Mucosa of descending colon (tissue), 3 donors: Measurements from ENCODE around the gene SH3BP2. TPM values are rescaled to one million over a fixed set of nuclear protein-coding genes. Genes with fewer than 3 reads are reported as not detected.
A peak's percentile ranks its signal among the peaks of the same experiment; 100 is the strongest.

ENCODE experiments used
- ATAC-seq: fragments of 200-7000 bp; cut with Tn5 transposase; one replicate; pipeline ENCODE4 v1.9.1; 2020; ENCODE audit warnings: mild to moderate bottlenecking, moderate library complexity
- DNase-seq, 3 donors: peaks; one replicate each; pipeline ENCODE4 v3.0.0-alpha.2; 2020
- H3K36me3 ChIP-seq: fragments of 200-600 bp; one replicate; pipeline ENCODE4 v1.8.0; 2021; ENCODE audit warnings: low read depth, mild to moderate bottlenecking
- H3K4me1 ChIP-seq: fragments of 200-600 bp; one replicate; pipeline ENCODE4 v1.8.0; 2021; ENCODE audit warnings: low read depth, mild to moderate bottlenecking
- H3K4me3 ChIP-seq: fragments of 200-600 bp; one replicate; pipeline ENCODE4 v1.8.0; 2021; ENCODE audit warnings: mild to moderate bottlenecking
- H3K9me3 ChIP-seq: fragments of 200-600 bp; one replicate; pipeline ENCODE4 v1.8.0; 2021; ENCODE audit warnings: mild to moderate bottlenecking
- CTCF ChIP-seq: fragments of 200-600 bp; IDR thresholded peaks from one replicate; pipeline ENCODE4 v1.8.0; 2022; ENCODE audit warnings: antibody characterized with exemption, mild to moderate bottlenecking
- intact Hi-C, 2 donors: fragments of 100-400 bp; cut with DNase I in 1 of 2; cut with micrococcal nuclease in 1 of 2; formaldehyde crosslinking; loops; one replicate each; pipeline versions ENCODE4 v1.11.0 to v1.11.1; 2022; cut with DNase I, micrococcal nuclease
- total RNA-seq, 3 donors: library from RNA; stranded (reverse); fragmentation: NEBNext Ultra II Directional in 2 of 3; extraction: Animal tissue kit (Norgen Biotek cat#: 25700) in 2 of 3; gene quantifications; one replicate each; pipeline versions ENCODE4 v1.2.1 to v1.2.4, GENCODE V29; 2021 to 2023
- donor health status: DM: no; HTN: no; CAD: no; lungs with moderate emphysema.
- donor health status: DM: no; HTN: no; CAD: no.
- donor health status: DM: no; HTN: yes; CAD: no.

SH3BP2 gene
- total RNA-seq, 3 donors from 2014 or later, result 48.1 to 75.3 (median 73.0) TPM

GRCh38 chr4:2866160-2866861, 73.4 kb downstream of the SH3BP2 start:
- no peak for ATAC-seq
- intact Hi-C loops, result loop anchor here in 1 of 2 donors (10.0 kb wide), 1 partner anchor 82 kb away; no protein-coding TSS in a partner anchor
- peaks cover 69% of the 10 kb centered on the region for H3K4me1 ChIP-seq

GRCh38 chr4:2866891-2867290, 74.0 kb downstream of the SH3BP2 start:
- H3K4me1 ChIP-seq, result peaks cover 69% of the 10 kb centered on the region
- H3K36me3 ChIP-seq, result no peaks in the 10 kb centered on the region
- no peak overlapping the region for H3K4me3 ChIP-seq
- TF ChIP-seq CTCF, result no peak
- DNase-seq (no peak), ATAC-seq (no peak)
- intact Hi-C loops, result loop anchor here in 1 of 2 donors (10.0 kb wide), 1 partner anchor 82 kb away; no protein-coding TSS in a partner anchor
- no peaks in the 10 kb centered on the region for H3K9me3 ChIP-seq

More at GRCh38 chr4:2866160-2866861, 73.4 kb downstream of the SH3BP2 start:
- TF ChIP-seq CTCF, result no peak
- no peak for DNase-seq
- no peaks in the 10 kb centered on the region for H3K36me3 ChIP-seq
- no peak overlapping the region for H3K4me3 ChIP-seq
- no peaks in the 10 kb centered on the region for H3K9me3 ChIP-seq

- no peak overlapping the region for H3K4me3 ChIP-seq
- TF ChIP-seq CTCF, result no peak
- no peaks in the 10 kb centered on the region for H3K36me3 ChIP-seq
- no peaks in the 10 kb centered on the region for H3K9me3 ChIP-seq
- peaks cover 66% of the 10 kb centered on the region for H3K4me1 ChIP-seq
- no peak for DNase-seq
- peak; percentile 20 for ATAC-seq
- intact Hi-C loops, result loop anchor here in 1 of 2 donors (10.0 kb wide), 1 partner anchor 83 kb away; no protein-coding TSS in a partner anchor
Measured at GRCh38 chr4:2867758-2868491, 75.0 kb downstream of the SH3BP2 start.

GRCh38 chr4:2868877-2869487, 76.1 kb downstream of the SH3BP2 start:
- H3K4me3 ChIP-seq, result no peak overlapping the region
- no peaks in the 10 kb centered on the region for H3K9me3 ChIP-seq
- peaks cover 64% of the 10 kb centered on the region for H3K4me1 ChIP-seq
- no peaks in the 10 kb centered on the region for H3K36me3 ChIP-seq
- intact Hi-C loops, result loop anchor here in 1 of 2 donors (10.0 kb wide), 1 partner anchor 84 kb away; no protein-coding TSS in a partner anchor
- DNase-seq (no peak), ATAC-seq (no peak)
- TF ChIP-seq CTCF, result no peak

GRCh38 chr4:2869659-2870058, 76.8 kb downstream of the SH3BP2 start:
- Histone ChIP-seq H3K36me3 (no peaks in the 10 kb centered on the region), H3K4me3 (no peak overlapping the region), H3K4me1 (peaks cover 68% of the 10 kb centered on the region), H3K9me3 (no peaks in the 10 kb centered on the region)
- DNase-seq (no peak), ATAC-seq (no peak)
- TF ChIP-seq CTCF, result no peak
- intact Hi-C loops, result loop anchor here in 1 of 2 donors (10.0 kb wide), 1 partner anchor 85 kb away; no protein-coding TSS in a partner anchor
